ENCODE results near the gene CAPN11. TPM values are rescaled to one million over a fixed set of nuclear protein-coding genes. Genes with fewer than 3 reads are reported as not detected.
"Not testable (repeated sequence)": the region's sequence is repeated elsewhere in the genome, so short reads cannot be mapped to it uniquely, and the experiment has no call there.

CAPN11 gene
- total and polyA plus RNA-seq, 2 experiments from 2014 or later = not detected

- Histone ChIP-seq H3K27me3 (no peaks in the 10 kb centered on the region), H3K36me3 (no peaks in the 10 kb centered on the region), H3K9me3 (ENCODE audit: low read depth) (no peaks in the 10 kb centered on the region), H3K4me3 (no peak overlapping the region), H3K4me1 (ENCODE audit: low read depth) (no peaks in the 10 kb centered on the region), H3K27ac (no peak overlapping the region)
- TF ChIP-seq, protein P1, sequence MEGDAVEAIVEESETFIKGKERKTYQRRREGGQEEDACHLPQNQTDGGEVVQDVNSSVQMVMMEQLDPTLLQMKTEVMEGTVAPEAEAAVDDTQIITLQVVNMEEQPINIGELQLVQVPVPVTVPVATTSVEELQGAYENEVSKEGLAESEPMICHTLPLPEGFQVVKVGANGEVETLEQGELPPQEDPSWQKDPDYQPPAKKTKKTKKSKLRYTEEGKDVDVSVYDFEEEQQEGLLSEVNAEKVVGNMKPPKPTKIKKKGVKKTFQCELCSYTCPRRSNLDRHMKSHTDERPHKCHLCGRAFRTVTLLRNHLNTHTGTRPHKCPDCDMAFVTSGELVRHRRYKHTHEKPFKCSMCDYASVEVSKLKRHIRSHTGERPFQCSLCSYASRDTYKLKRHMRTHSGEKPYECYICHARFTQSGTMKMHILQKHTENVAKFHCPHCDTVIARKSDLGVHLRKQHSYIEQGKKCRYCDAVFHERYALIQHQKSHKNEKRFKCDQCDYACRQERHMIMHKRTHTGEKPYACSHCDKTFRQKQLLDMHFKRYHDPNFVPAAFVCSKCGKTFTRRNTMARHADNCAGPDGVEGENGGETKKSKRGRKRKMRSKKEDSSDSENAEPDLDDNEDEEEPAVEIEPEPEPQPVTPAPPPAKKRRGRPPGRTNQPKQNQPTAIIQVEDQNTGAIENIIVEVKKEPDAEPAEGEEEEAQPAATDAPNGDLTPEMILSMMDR (IDR thresholded peaks at IDR 0.05; ENCODE audit: low read depth, low read length) = no peak
- no peak for DNase-seq (ENCODE audit: low read depth in 1 of 2, low spot score in 1 of 2)
These were observed 34.8 kb downstream of the CAPN11 start for GRCh38 chr6:44193307-44193910.

GRCh38 chr6:44194326-44194725 is 35.7 kb downstream of the CAPN11 start:
- Histone ChIP-seq H3K4me3 (no peak overlapping the region), H3K4me1 (ENCODE audit: low read depth) (no peaks in the 10 kb centered on the region), H3K27me3 (no peaks in the 10 kb centered on the region), H3K9me3 (ENCODE audit: low read depth) (no peaks in the 10 kb centered on the region), H3K27ac (no peak overlapping the region), H3K36me3 (no peaks in the 10 kb centered on the region)
- TF ChIP-seq, protein P1 (IDR thresholded peaks at IDR 0.05; ENCODE audit: low read depth, low read length) = no peak
- DNase-seq (ENCODE audit: low read depth in 1 of 2, low spot score in 1 of 2) = no peak

DNA sequence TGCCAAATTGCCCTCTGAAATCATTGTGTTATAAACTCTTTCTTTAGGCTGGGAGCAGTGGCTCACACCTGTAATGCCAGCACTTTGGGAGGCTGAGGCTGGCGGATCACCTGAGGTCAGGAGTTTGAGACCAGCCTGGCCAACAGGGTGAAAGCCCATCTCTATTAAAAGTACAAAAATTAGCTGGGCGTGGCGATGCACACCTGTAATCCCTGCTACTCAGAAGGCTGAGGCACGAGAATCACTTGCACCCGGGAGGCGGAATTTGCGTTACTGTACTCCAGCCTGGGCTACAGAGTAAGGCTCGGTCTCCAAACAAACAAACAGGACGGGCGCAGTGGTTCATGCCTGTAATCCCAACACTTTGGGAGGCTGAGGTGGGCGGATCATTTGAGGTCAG is 37.7 kb downstream of the CAPN11 start:
- not testable (repeated sequence) for H3K27ac ChIP-seq; H3K36me3 ChIP-seq; H3K4me3 ChIP-seq; H3K27me3 ChIP-seq; H3K4me1 ChIP-seq (ENCODE audit: low read depth); H3K9me3 ChIP-seq (ENCODE audit: low read depth); DNase-seq (ENCODE audit: low read depth in 1 of 2, low spot score in 1 of 2)

GRCh38 chr6:44198684-44199083 is 40.1 kb downstream of the CAPN11 start:
- Histone ChIP-seq H3K9me3 (ENCODE audit: low read depth) (no peaks in the 10 kb centered on the region), H3K4me3 (no peak overlapping the region), H3K36me3 (no peaks in the 10 kb centered on the region), H3K27ac (no peak overlapping the region), H3K4me1 (ENCODE audit: low read depth) (no peaks in the 10 kb centered on the region), H3K27me3 (no peaks in the 10 kb centered on the region)
- TF ChIP-seq, protein P1 (IDR thresholded peaks at IDR 0.05; ENCODE audit: low read depth, low read length) = no peak
- no peak for DNase-seq (ENCODE audit: low read depth in 1 of 2, low spot score in 1 of 2)

DNA sequence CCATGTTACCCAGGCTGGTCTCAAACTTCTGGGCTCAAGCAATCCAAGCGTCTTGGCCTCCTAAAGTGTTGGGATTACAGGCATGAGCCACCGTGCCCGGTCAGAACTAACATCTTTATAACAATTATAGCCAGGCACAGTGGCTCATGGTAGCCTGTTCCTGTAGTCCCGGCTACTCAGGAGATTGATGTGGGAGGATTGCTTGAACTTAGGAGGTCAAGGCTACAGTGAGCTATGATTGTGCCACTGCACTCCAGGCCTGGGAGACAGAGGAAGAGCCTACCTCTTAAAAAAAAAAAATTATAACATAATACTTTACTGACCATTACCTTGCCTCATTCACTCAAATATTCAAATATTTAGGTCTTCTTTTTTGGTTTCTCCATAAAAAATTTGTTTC is 41.3 kb downstream of the CAPN11 start:
- Histone ChIP-seq H3K27me3 (no peaks in the 10 kb centered on the region), H3K36me3 (no peaks in the 10 kb centered on the region), H3K27ac (no peak overlapping the region), H3K4me3 (no peak overlapping the region), H3K4me1 (ENCODE audit: low read depth) (no peaks in the 10 kb centered on the region), H3K9me3 (ENCODE audit: low read depth) (no peaks in the 10 kb centered on the region)
- DNase-seq (ENCODE audit: low read depth in 1 of 2, low spot score in 1 of 2) = no peak
- TF ChIP-seq, protein P1 (IDR thresholded peaks at IDR 0.05; ENCODE audit: low read depth, low read length) = no peak

GRCh38 chr6:44201200-44201599 is 42.6 kb downstream of the CAPN11 start:
- Histone ChIP-seq H3K27ac (no peak overlapping the region), H3K4me3 (no peak overlapping the region), H3K4me1 (ENCODE audit: low read depth) (no peaks in the 10 kb centered on the region), H3K36me3 (no peaks in the 10 kb centered on the region), H3K27me3 (no peaks in the 10 kb centered on the region), H3K9me3 (ENCODE audit: low read depth) (no peaks in the 10 kb centered on the region)
- no peak for DNase-seq (ENCODE audit: low read depth in 1 of 2, low spot score in 1 of 2)
- TF ChIP-seq, protein P1 (IDR thresholded peaks at IDR 0.05; ENCODE audit: low read depth, low read length) = no peak

All from cardiac muscle cell (in vitro differentiated cells and primary cell).